Peyer's patch (tissue), 4 donors: ENCODE results near the gene IRF5. TPM values are rescaled to one million over a fixed set of nuclear protein-coding genes. Genes with fewer than 3 reads are reported as not detected.

Experiments used
- DNase-seq, 3 donors: peaks; one replicate each; pipeline ENCODE4 v3.0.0-alpha.2; 2017 to 2019
- H3K27ac ChIP-seq, 4 donors: fragments of 200-600 bp; sonication (generic); one replicate each; pipeline ENCODE4 v1.5.1; 2016 to 2019
- H3K27me3 ChIP-seq, 2 donors: fragments of 200-600 bp; sonication (generic); one replicate each; pipeline ENCODE4 v1.5.1; 2019
- H3K36me3 ChIP-seq, 3 donors: fragments of 200-600 bp; sonication (generic); one replicate each; pipeline ENCODE4 v1.5.1; 2016 to 2019
- H3K4me1 ChIP-seq, 4 donors: fragments of 200-600 bp; sonication (generic); one replicate each; pipeline ENCODE4 v1.5.1; 2016 to 2019
- H3K4me3 ChIP-seq, 4 donors: fragments of 200-600 bp; sonication (generic); 1 replicate in 3 of 4; 2 replicates in 1 of 4; pipeline ENCODE4 v1.5.1; 2016 to 2019; ENCODE audit warnings: mild to moderate bottlenecking in 1 of 4
- H3K9me3 ChIP-seq, 4 donors: fragments of 200-600 bp; sonication (generic); one replicate each; pipeline ENCODE4 v1.5.1; 2016 to 2019; ENCODE audit warnings: mild to moderate bottlenecking in 1 of 4
- CTCF ChIP-seq, 6 experiments: fragments of 450-650 bp in 4 of 6; fragments of 200-600 bp in 2 of 6; sonication (generic) in 1 of 6; IDR thresholded peaks; one replicate each; pipeline ENCODE4 v1.5.1; 2017 to 2019; ENCODE audit warnings: antibody characterized with exemption in 6 of 6, mild to moderate bottlenecking in 3 of 6, moderate library complexity in 1 of 6
- POLR2A ChIP-seq, 2 donors: fragments of 450-650 bp; IDR thresholded peaks; one replicate each; pipeline ENCODE4 v1.5.1; 2017; ENCODE audit warnings: antibody characterized with exemption in 2 of 2, mild to moderate bottlenecking in 2 of 2, moderate library complexity in 2 of 2
- total RNA-seq, 4 donors: library from RNA; depleted of rRNA; stranded (reverse); fragments of >200 nt; gene quantifications; one replicate each; pipeline ENCODE4 v1.1.0, GENCODE V29; 2016

Gene IRF5
- total RNA-seq, 4 donors from 2014 or later: 16.9 to 27.1 (median 21.7) TPM

GRCh38 chr7:128936798-128937197 lies 929 bp upstream of the IRF5 start:
- peak overlapping the region in 2 of 4 donors; percentile 80 to 95 for H3K27ac ChIP-seq
- H3K4me1 ChIP-seq: peaks cover 0 to 27% (median 19%) of the 10 kb centered on the region in 4 donors
- no peaks in the 10 kb centered on the region for H3K9me3 ChIP-seq
- TF ChIP-seq CTCF (IDR thresholded peaks at IDR 0.05) (no peak), POLR2A (IDR thresholded peaks at IDR 0.05) (no peak)
- no peaks in the 10 kb centered on the region for H3K27me3 ChIP-seq
- H3K4me3 ChIP-seq: no peak overlapping the region
- H3K36me3 ChIP-seq: no peaks in the 10 kb centered on the region
- peak in 1 of 3 donors; percentile 23 for DNase-seq

GRCh38 chr7:128937271-128937646 lies 468 bp upstream of the IRF5 start:
- no peak for DNase-seq
- H3K27me3 ChIP-seq: no peaks in the 10 kb centered on the region
- no peaks in the 10 kb centered on the region for H3K9me3 ChIP-seq
- H3K4me3 ChIP-seq: peak overlapping the region; percentile 72 to 90 (median 80)
- H3K36me3 ChIP-seq: no peaks in the 10 kb centered on the region
- TF ChIP-seq POLR2A (IDR thresholded peaks at IDR 0.05) (no peak), CTCF (IDR thresholded peaks at IDR 0.05) (no peak)
- peak overlapping the region; percentile 43 to 95 (median 82) for H3K27ac ChIP-seq
- peaks cover 0 to 28% (median 21%) of the 10 kb centered on the region in 4 donors for H3K4me1 ChIP-seq

GRCh38 chr7:128938544-128939074 lies 882 bp downstream of the IRF5 start:
- H3K36me3 ChIP-seq: no peaks in the 10 kb centered on the region
- H3K4me1 ChIP-seq: peaks cover 0 to 27% (median 14%) of the 10 kb centered on the region in 4 donors
- peak in 2 of 3 donors; percentile 35 to 63 for DNase-seq
- H3K4me3 ChIP-seq: peak overlapping the region; percentile 72 to 90 (median 80)
- peak overlapping the region; percentile 33 to 95 (median 82) for H3K27ac ChIP-seq
- H3K27me3 ChIP-seq: no peaks in the 10 kb centered on the region
- H3K9me3 ChIP-seq: no peaks in the 10 kb centered on the region
- TF ChIP-seq CTCF (IDR thresholded peaks at IDR 0.05) (no peak), POLR2A (IDR thresholded peaks at IDR 0.05) (peak in 1 of 2 donors; percentile 26)

- no peak for TF ChIP-seq POLR2A (IDR thresholded peaks at IDR 0.05)
- no peak for TF ChIP-seq CTCF (IDR thresholded peaks at IDR 0.05)
Observed at GRCh38 chr7:128939075-128939860, 1.5 kb downstream of the IRF5 start.

GRCh38 chr7:128939861-128940410 lies 2.2 kb downstream of the IRF5 start:
- no peaks in the 10 kb centered on the region for H3K36me3 ChIP-seq
- TF ChIP-seq POLR2A (IDR thresholded peaks at IDR 0.05) (no peak), CTCF (IDR thresholded peaks at IDR 0.05) (no peak)
- H3K27ac ChIP-seq: peak overlapping the region; percentile 33 to 95 (median 82)
- no peaks in the 10 kb centered on the region for H3K9me3 ChIP-seq
- H3K4me3 ChIP-seq: peak overlapping the region in 3 of 4 donors; percentile 11 to 85 (median 72)
- DNase-seq: peak in 2 of 3 donors; percentile 62 to 66
- no peaks in the 10 kb centered on the region for H3K27me3 ChIP-seq
- peaks cover 0 to 27% (median 11%) of the 10 kb centered on the region in 4 donors for H3K4me1 ChIP-seq

More at GRCh38 chr7:128939075-128939860, 1.5 kb downstream of the IRF5 start:
- DNase-seq: peak in 2 of 3 donors; percentile 50 to 58
- Histone ChIP-seq H3K27ac (peak overlapping the region; percentile 33 to 95 (median 82)), H3K27me3 (no peaks in the 10 kb centered on the region), H3K9me3 (no peaks in the 10 kb centered on the region), H3K36me3 (no peaks in the 10 kb centered on the region), H3K4me3 (peak overlapping the region; percentile 72 to 90 (median 80)), H3K4me1 (peaks cover 0 to 27% (median 11%) of the 10 kb centered on the region in 4 donors)
